Psoas muscle (tissue), 8 donors: Measurements from ENCODE around the gene TADA3. TPM values are rescaled to one million over a fixed set of nuclear protein-coding genes. Genes with fewer than 3 reads are reported as not detected.
A peak's percentile ranks its signal among the peaks of the same experiment; 100 is the strongest.

Source experiments
- ATAC-seq, 4 donors: fragments of 200-7000 bp; cut with Tn5 transposase; one replicate each; pipeline ENCODE4 v1.9.1; 2020; ENCODE audit warnings: moderate library complexity in 3 of 4, mild to moderate bottlenecking in 2 of 4
- DNase-seq, 2 donors: peaks; one replicate each; pipeline ENCODE4 v3.0.0-alpha.2; 2020
- H3K27ac ChIP-seq: fragments of 200-600 bp; one replicate; pipeline ENCODE4 v1.8.0; 2022
- H3K27me3 ChIP-seq, 3 donors: fragments of 200-600 bp in 1 of 3; one replicate each; pipeline versions ENCODE4 v1.6.1 to v1.8.0; 2013 to 2022; ENCODE audit warnings: low read length in 2 of 3, mild to moderate bottlenecking in 2 of 3, moderate library complexity in 1 of 3; ENCODE audit not compliant: insufficient read depth in 3 of 3
- H3K36me3 ChIP-seq, 2 donors: fragments of 200-600 bp in 1 of 2; one replicate each; pipeline versions ENCODE4 v1.6.1 to v1.8.0; 2013 to 2022; ENCODE audit warnings: low read depth in 1 of 2, mild to moderate bottlenecking in 1 of 2, moderate library complexity in 1 of 2; ENCODE audit not compliant: insufficient read depth in 1 of 2
- H3K4me1 ChIP-seq: fragments of 200-600 bp; one replicate; pipeline ENCODE4 v1.8.0; 2022
- H3K4me3 ChIP-seq: fragments of 200-600 bp; one replicate; pipeline ENCODE4 v1.8.0; 2022; ENCODE audit warnings: mild to moderate bottlenecking
- H3K9me3 ChIP-seq: fragments of 200-600 bp; one replicate; pipeline ENCODE4 v1.8.0; 2022
- WGBS, 3 donors: extraction: QIAGEN DNeasy Blood & Tissue Kit; methylation state at CpG; one replicate each; pipeline versions ENCODE4 v1.1.6 to v1.1.7; 2013; 5-methylcytosine and 5-hydroxymethylcytosine counted together
- intact Hi-C, 2 donors: fragments of 100-400 bp; cut with DNase I; formaldehyde crosslinking; loops; one replicate each; pipeline versions ENCODE4 v1.11.0 to v1.14.2; 2022
- polyA plus RNA-seq, 3 donors: library from polyadenylated mRNA; stranded (reverse); fragments of 200-250 nt; gene quantifications; one replicate each; pipeline ENCODE4 v1.2.3, GENCODE V29; 2013
- total RNA-seq, 4 donors: library from RNA; stranded (reverse); fragmentation: NEBNext Ultra II Directional in 2 of 4; extraction: Animal tissue kit (Norgen Biotek cat#: 25700) in 2 of 4; gene quantifications; one replicate each; pipeline versions ENCODE4 v1.2.1 to v1.2.4, GENCODE V29; 2021 to 2023
- TF ChIP-seq, protein P1 (sequence below): fragments of 200-600 bp; IDR thresholded peaks from one replicate; pipeline ENCODE4 v1.8.0; 2022; ENCODE audit warnings: antibody characterized with exemption
- donor health status: healthy with polysubstance abuse.
- donor health status: DM: no; HTN: no; CAD: no; lungs with moderate emphysema.
- donor health status: Bipolar disorder and iron deficiency.
- donor health status: healthy.
- donor health status: DM: yes; HTN: yes; CAD: no.
- donor health status: DM: no; HTN: no; CAD: no.
- donor health status: DM: no; HTN: no; CAD: no.
- donor health status: DM: yes; HTN: yes; CAD: no.

Gene TADA3
- total and polyA plus RNA-seq, 7 donors: 42.2 to 75.7 (median 43.3) TPM

DNA sequence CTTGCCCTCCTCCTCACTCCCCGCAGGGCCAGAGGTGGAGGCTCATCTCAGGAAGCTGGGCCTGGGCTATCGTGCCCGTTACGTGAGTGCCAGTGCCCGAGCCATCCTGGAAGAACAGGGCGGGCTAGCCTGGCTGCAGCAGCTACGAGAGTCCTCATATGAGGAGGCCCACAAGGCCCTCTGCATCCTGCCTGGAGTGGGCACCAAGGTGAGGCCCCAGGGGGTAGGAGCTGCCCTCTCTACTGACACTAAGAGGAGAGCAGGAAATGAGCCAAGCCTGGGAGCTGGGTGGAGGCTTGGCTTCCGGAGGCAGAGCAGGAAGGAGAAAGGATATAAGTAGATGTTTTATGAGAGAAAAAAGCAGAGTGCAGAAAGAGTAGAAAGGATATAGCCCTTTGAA, 37.6 kb downstream of the TADA3 start:
- H3K9me3 ChIP-seq: no peaks in the 10 kb centered on the region
- peaks cover 14% of the 10 kb centered on the region for H3K4me1 ChIP-seq
- DNase-seq (no peak), ATAC-seq (no peak)
- no peak overlapping the region for H3K27ac ChIP-seq
- no peaks in the 10 kb centered on the region for H3K27me3 ChIP-seq
- intact Hi-C loops: loop anchor here in 1 of 2 donors (5.0 kb wide), 1 partner anchor 33 kb away; no protein-coding TSS in a partner anchor
- TF ChIP-seq, protein P1, sequence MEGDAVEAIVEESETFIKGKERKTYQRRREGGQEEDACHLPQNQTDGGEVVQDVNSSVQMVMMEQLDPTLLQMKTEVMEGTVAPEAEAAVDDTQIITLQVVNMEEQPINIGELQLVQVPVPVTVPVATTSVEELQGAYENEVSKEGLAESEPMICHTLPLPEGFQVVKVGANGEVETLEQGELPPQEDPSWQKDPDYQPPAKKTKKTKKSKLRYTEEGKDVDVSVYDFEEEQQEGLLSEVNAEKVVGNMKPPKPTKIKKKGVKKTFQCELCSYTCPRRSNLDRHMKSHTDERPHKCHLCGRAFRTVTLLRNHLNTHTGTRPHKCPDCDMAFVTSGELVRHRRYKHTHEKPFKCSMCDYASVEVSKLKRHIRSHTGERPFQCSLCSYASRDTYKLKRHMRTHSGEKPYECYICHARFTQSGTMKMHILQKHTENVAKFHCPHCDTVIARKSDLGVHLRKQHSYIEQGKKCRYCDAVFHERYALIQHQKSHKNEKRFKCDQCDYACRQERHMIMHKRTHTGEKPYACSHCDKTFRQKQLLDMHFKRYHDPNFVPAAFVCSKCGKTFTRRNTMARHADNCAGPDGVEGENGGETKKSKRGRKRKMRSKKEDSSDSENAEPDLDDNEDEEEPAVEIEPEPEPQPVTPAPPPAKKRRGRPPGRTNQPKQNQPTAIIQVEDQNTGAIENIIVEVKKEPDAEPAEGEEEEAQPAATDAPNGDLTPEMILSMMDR: no peak
- H3K4me3 ChIP-seq: no peak overlapping the region
- peaks cover 0 to 85% of the 10 kb centered on the region in 2 donors for H3K36me3 ChIP-seq
- 72 to 81% (median 75%) methylated on average over 8 of the region's 8 CpGs for WGBS, 3 donors

DNA sequence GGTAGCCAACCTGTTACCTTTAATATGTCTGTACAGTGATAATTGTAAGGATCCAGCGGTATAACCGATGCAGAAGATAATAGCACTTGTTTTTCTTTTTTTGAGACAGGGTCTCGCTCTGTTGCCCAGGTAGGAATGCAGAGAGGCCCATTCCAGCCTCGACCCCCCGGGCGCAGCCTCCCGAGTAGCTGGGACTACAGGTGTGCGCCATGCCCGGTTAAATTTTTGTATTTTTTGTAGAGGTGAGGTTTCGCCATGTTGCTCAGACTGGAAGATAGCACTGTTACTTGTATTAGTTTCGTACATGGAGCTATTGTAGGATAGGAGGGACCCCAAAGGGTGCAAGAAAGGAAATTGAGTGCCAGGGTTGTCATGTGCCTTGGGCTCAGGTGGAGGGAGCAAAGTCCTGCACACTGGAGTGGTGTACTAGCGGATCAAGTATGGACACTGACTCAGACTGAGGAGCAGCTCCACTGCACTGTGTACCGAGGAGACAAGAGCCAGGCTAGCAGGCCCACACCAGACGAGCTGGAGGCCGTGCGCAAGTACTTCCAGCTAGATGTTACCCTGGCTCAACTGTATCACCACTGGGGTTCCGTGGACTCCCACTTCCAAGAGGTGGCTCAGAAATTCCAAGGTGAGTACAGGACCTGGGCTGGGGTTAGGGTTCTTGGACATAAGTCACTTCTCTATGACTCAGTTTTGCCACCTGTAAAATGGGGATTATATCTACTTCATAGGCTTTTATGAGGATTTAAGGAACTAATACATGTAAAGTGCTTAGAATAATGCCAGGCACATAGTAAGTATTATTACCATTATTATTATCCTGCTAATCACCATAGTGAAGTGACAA, 41.5 kb downstream of the TADA3 start:
- TF ChIP-seq, protein P1: no peak
- H3K27ac ChIP-seq: peak overlapping the region; percentile 86
- ATAC-seq (no peak), DNase-seq (no peak)
- H3K4me3 ChIP-seq: peak overlapping the region; percentile 79
- 36 to 38% (median 36%) methylated on average over 17 of the region's 17 CpGs for WGBS, 3 donors
- H3K27me3 ChIP-seq: no peaks in the 10 kb centered on the region
- peaks cover 19% of the 10 kb centered on the region for H3K4me1 ChIP-seq
- intact Hi-C loops: loop anchor here in 1 of 2 donors (5.0 kb wide), 1 partner anchor 37 kb away; no protein-coding TSS in a partner anchor
- peaks cover 2 to 75% of the 10 kb centered on the region in 2 donors for H3K36me3 ChIP-seq
- no peaks in the 10 kb centered on the region for H3K9me3 ChIP-seq

DNA sequence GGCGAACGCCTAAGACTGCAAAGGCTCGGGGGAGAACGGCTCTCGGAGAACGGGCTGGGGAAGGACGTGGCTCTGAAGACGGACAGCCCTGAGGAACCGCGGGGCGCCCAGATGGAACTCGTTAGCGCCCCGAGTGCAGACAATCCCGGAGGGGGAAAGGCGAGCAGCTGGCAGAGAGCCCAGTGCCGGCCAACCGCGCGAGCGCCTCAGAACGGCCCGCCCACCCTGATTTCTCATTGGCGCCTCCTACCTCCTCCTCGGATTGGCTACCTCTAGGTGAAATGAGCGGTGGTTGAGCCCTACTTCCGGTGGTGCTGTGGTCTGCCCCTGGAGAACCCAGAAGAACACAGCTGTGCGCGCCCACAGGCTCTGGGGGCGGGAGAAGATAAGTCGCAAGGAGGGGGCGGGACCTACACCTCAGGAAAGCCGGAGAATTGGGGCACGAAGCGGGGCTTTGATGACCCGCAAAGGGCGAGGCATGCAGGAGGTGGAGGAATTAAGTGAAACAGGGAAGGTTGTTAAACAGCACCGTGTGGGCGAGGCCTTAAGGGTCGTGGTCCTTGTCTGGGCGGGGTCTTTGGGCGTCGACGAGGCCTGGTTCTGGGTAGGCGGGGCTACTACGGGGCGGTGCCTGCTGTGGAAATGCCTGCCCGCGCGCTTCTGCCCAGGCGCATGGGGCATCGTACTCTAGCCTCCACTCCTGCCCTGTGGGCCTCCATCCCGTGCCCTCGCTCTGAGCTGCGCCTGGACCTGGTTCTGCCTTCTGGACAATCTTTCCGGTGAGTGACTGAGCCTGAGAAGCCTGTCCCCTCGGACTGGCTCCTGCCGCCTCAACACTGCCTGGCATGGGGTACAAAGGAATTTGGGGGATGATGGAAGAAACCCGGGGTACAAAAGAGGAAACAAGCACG, 42.4 kb downstream of the TADA3 start, which contains the start of gene OGG1:
OGG1 (plus strand) TSS at position 308 of the 911 bp plus-strand sequence; CDS start at position 643, 335 bp downstream.
- Histone ChIP-seq H3K27ac (peak within 1 kb of the TSS; percentile 86), H3K27me3 (no peaks in the 10 kb centered on the region), H3K9me3 (no peaks in the 10 kb centered on the region), H3K4me1 (peaks cover 19% of the 10 kb centered on the region), H3K4me3 (peak within 1 kb of the TSS; percentile 79), H3K36me3 (peaks cover 2 to 76% of the 10 kb centered on the region in 2 donors)
- WGBS, 3 donors: 0 to 1% (median 0%) methylated on average over 40 to 60 of the region's 60 CpGs
- peak; percentile 97 to 98 for DNase-seq
- ATAC-seq: peak; percentile 98 to 99 (median 98)
- TF ChIP-seq, protein P1: no peak
- intact Hi-C loops: loop anchor here (1.0 to 5.0 kb wide), 2 partner anchors 19 to 37 kb away; partner anchors contain the start of gene BRPF1 (in 1 of the 2)

DNA sequence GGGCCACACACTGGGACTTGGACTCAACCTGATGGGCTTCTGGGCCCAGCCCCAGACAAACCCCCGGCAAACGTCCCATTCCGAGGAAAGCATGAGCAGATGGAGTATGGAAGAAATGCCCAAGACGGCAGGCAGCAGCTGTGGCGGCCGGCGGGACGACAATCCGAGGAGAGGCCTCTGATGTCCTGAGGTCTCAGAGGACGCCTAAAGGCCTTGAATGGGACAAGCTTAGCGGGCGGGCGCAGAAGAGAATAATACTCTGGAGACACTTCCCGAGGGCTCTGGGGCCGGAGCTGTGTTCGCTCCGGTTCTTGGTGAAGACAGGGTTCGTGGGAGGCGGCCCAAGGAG, 43.0 kb downstream of the TADA3 start:
- no peak for ATAC-seq
- 0 to 2% (median 2%) methylated on average over 19 of the region's 19 CpGs for WGBS, 3 donors
- intact Hi-C loops: loop anchor here in 1 of 2 donors (1.0 kb wide), 1 partner anchor 18 kb away; the partner anchor contains the start of gene BRPF1

More for the DNA sequence above, 43.0 kb downstream of the TADA3 start:
- DNase-seq: no peak
- Histone ChIP-seq H3K36me3 (peaks cover 2 to 76% of the 10 kb centered on the region in 2 donors), H3K4me1 (peaks cover 19% of the 10 kb centered on the region), H3K4me3 (peak overlapping the region; percentile 79), H3K27ac (peak overlapping the region; percentile 86), H3K9me3 (no peaks in the 10 kb centered on the region), H3K27me3 (no peaks in the 10 kb centered on the region)
- TF ChIP-seq, protein P1: no peak
